GM12878 (cell line): ENCODE measurements around the gene PRRC2A. TPM values are rescaled to one million over a fixed set of nuclear protein-coding genes. Genes with fewer than 3 reads are reported as not detected.

Experiments
- ATAC-seq: fragments of 200-7000 bp; cut with Tn5 transposase; 3 replicates; pipeline ENCODE4 v1.9.1; 2020; ENCODE audit warnings: mild to moderate bottlenecking, moderate library complexity
- BruUV-seq: library from RNA; stranded (reverse); fragments of 400-500 nt; replicated peaks from 2 replicates; lab custom pipeline; 2021; lab: Mats Ljungman, UMichigan
- CTCF ChIA-PET: fragments of 300-600 bp; sonication (Branson Sonifier 250); formaldehyde crosslinking; extraction: SDS; loops from one replicate; lab custom pipeline; 2021; ENCODE audit warnings: inconsistent platforms; lab: Yijun Ruan, JAX
- POLR2A ChIA-PET: fragments of 350-600 bp; formaldehyde crosslinking; extraction: SDS; loops from one replicate; lab custom pipeline; 2021; ENCODE audit warnings: inconsistent platforms; lab: Charles Lee
- RAD21 ChIA-PET: fragments of 300-600 bp; sonication (Branson Sonifier 250); formaldehyde crosslinking; loops from one replicate; lab custom pipeline; 2023; ENCODE audit warnings: antibody characterized with exemption; ENCODE audit not compliant: unreplicated experiment; lab: Charles Lee
- SMC1A ChIA-PET: fragments of 300-600 bp; sonication (Branson Sonifier 250); formaldehyde crosslinking; loops from one replicate; lab custom pipeline; 2023; ENCODE audit not compliant: unreplicated experiment, uncharacterized antibody; lab: Charles Lee
- DNase-seq: peaks from one replicate; pipeline ENCODE4 v3.0.0-alpha.2; 2011; ENCODE audit warnings: low read depth, low spot score
- FAIRE-seq: peaks from 3 replicates; lab custom pipeline; 2011; peaks lifted over from hg19 to GRCh38; lab: Jason Lieb, UNC
- H2AFZ ChIP-seq: 2 replicates; pipeline ENCODE4 v1.6.0; 2011; ENCODE audit warnings: low read depth, low read length, control low read depth; ENCODE audit not compliant: control insufficient read depth
- H3K27ac ChIP-seq: 2 replicates; pipeline ENCODE4 v1.5.1; 2011; ENCODE audit warnings: control low read depth; ENCODE audit not compliant: control insufficient read depth, insufficient read depth
- H3K27me3 ChIP-seq, 2 experiments: replicated peaks in 1 of 2; 2 replicates each; pipeline versions ENCODE4 v1.6.0 to v1.6.1; 2011; ENCODE audit warnings: low read length in 1 of 2; ENCODE audit not compliant: control insufficient read depth in 2 of 2, insufficient read depth in 2 of 2
- H3K36me3 ChIP-seq, 2 experiments: 2 replicates each; pipeline ENCODE4 v1.5.1; 2011; ENCODE audit warnings: low read length in 1 of 2; ENCODE audit not compliant: control insufficient read depth in 2 of 2, insufficient read depth in 2 of 2
- H3K4me1 ChIP-seq: 2 replicates; pipeline ENCODE4 v1.6.1; 2011; ENCODE audit warnings: mild to moderate bottlenecking, low read length, moderate library complexity, mixed read lengths; ENCODE audit not compliant: control insufficient read depth, insufficient read depth
- H3K4me2 ChIP-seq: 2 replicates; pipeline ENCODE4 v1.6.0; 2011; ENCODE audit warnings: control low read depth; ENCODE audit not compliant: control insufficient read depth, insufficient read depth
- H3K4me3 ChIP-seq: fragments of 200-600 bp; sonication (generic); 2 replicates; pipeline ENCODE4 v1.5.1; 2016
- H3K79me2 ChIP-seq: 2 replicates; pipeline ENCODE4 v1.6.0; 2011; ENCODE audit warnings: low read length; ENCODE audit not compliant: control insufficient read depth, insufficient read depth
- H3K9ac ChIP-seq: 2 replicates; pipeline ENCODE4 v1.8.0; 2011; ENCODE audit warnings: low read length, control low read depth, mixed read lengths; ENCODE audit not compliant: control insufficient read depth, insufficient read depth
- H3K9me3 ChIP-seq: replicated peaks from 3 replicates; pipeline ENCODE4 v1.5.1; 2011; ENCODE audit warnings: mild to moderate bottlenecking, low read length; ENCODE audit not compliant: control insufficient read depth, insufficient read depth
- H4K20me1 ChIP-seq: 2 replicates; pipeline ENCODE4 v1.6.0; 2011; ENCODE audit not compliant: control insufficient read depth, insufficient read depth
- BMI1 ChIP-seq: fragments of 450-650 bp; IDR thresholded peaks from 2 replicates; pipeline ENCODE4 v1.6.1; 2016; ENCODE audit warnings: mild to moderate bottlenecking, moderate library complexity, borderline replicate concordance
- CBX3 ChIP-seq: fragments of 200-600 bp; sonication (generic); IDR thresholded peaks from 2 replicates; pipeline ENCODE4 v1.6.1; 2016; ENCODE audit warnings: low read depth, borderline replicate concordance
- ETV6 ChIP-seq, 2 experiments: fragments of 450-650 bp in 1 of 2; IDR thresholded peaks in 1 of 2; conservative IDR thresholded peaks in 1 of 2; 2 replicates each; pipeline ENCODE4 v1.6.1; 2014; ENCODE audit warnings: antibody characterized with exemption in 1 of 2, borderline replicate concordance in 1 of 2, low read depth in 1 of 2, mild to moderate bottlenecking in 1 of 2, moderate library complexity in 1 of 2
- HDAC2 ChIP-seq: fragments of 200-600 bp; sonication (generic); IDR thresholded peaks from 2 replicates; pipeline ENCODE4 v1.6.1; 2017
- IKZF1 ChIP-seq: fragments of 450-650 bp; conservative IDR thresholded peaks from 2 replicates; pipeline ENCODE4 v1.6.1; 2017; ENCODE audit warnings: antibody characterized with exemption, mild to moderate bottlenecking
- KLF5 ChIP-seq: fragments of 450-650 bp; IDR thresholded peaks from 2 replicates; pipeline ENCODE4 v1.6.1; 2014; ENCODE audit warnings: mild to moderate bottlenecking; ENCODE audit not compliant: partially characterized antibody
- MEF2B ChIP-seq: fragments of 450-650 bp; IDR thresholded peaks from 2 replicates; pipeline ENCODE4 v1.6.1; 2018; ENCODE audit warnings: mild to moderate bottlenecking, moderate library complexity; ENCODE audit not compliant: partially characterized antibody, poor library complexity, severe bottlenecking
- MTA3 ChIP-seq: IDR thresholded peaks from 2 replicates; pipeline ENCODE4 v1.6.1; 2012; ENCODE audit warnings: low read length, inconsistent platforms, borderline replicate concordance
- NR2F1 ChIP-seq: fragments of 450-650 bp; conservative IDR thresholded peaks from 2 replicates; pipeline ENCODE4 v1.6.1; 2017; ENCODE audit warnings: mild to moderate bottlenecking
- PAX5 ChIP-seq: IDR thresholded peaks from 2 replicates; pipeline ENCODE4 v1.6.1; 2011; ENCODE audit warnings: low read depth, low read length, borderline replicate concordance
- RFX5 ChIP-seq: IDR thresholded peaks from 2 replicates; pipeline ENCODE4 v1.6.1; 2011; ENCODE audit warnings: low read depth, low read length, improper control_type of control experiment
- RUNX3 ChIP-seq: IDR thresholded peaks from 2 replicates; pipeline ENCODE4 v1.6.1; 2012; ENCODE audit warnings: low read length, inconsistent platforms
- TARDBP ChIP-seq: IDR thresholded peaks from 2 replicates; pipeline ENCODE4 v1.6.1; 2016; ENCODE audit warnings: borderline replicate concordance
- ZSCAN29 ChIP-seq: fragments of 450-650 bp; IDR thresholded peaks from 2 replicates; pipeline ENCODE4 v1.6.1; 2017; ENCODE audit warnings: mild to moderate bottlenecking, moderate library complexity
- WGBS: methylation state at CpG from one replicate; pipeline ENCODE4 v1.1.6; 2016; ENCODE audit warnings: low lambda C conversion rate; ENCODE audit not compliant: insufficient replicate concordance, insufficient coverage; ENCODE audit errors: missing lambda C conversion rate; 5-methylcytosine and 5-hydroxymethylcytosine counted together
- in situ Hi-C: fragments of 300-500 bp; cut with MboI; formaldehyde crosslinking; loops from 9 replicates; pipeline ENCODE4 v1.14.3; 2018; ENCODE audit warnings: mixed read lengths
- intact Hi-C: fragments of 100-400 bp; cut with micrococcal nuclease; formaldehyde crosslinking; loops from one replicate; pipeline ENCODE4 v1.14.2; 2022; ENCODE audit not compliant: unreplicated experiment
- polyA plus RNA-seq, 11 experiments: library from polyadenylated mRNA; depleted of rRNA in 4 of 11; unstranded in 6 of 11; stranded (reverse) in 5 of 11; fragments of >200 nt; fragmentation: Nextera tagmentation in 4 of 11; fragmentation: Illumina TruSeq in 1 of 11; extraction: Ambion mirVana in 4 of 11; extraction: Trizol in 1 of 11; gene quantifications; 1 replicate in 1 of 11; 2 replicates in 10 of 11; pipeline versions ENCODE4 v1.2.1 to v1.2.3, GENCODE V29; 2011 to 2016; ENCODE audit warnings: inconsistent platforms in 2 of 11, missing spikeins in 2 of 11, low read depth in 1 of 11
- total RNA-seq, 4 experiments: library from RNA; depleted of rRNA in 3 of 4; stranded (reverse); fragments of >200 nt in 3 of 4; fragmentation: Illumina TruSeq in 1 of 4; extraction: Trizol in 1 of 4; gene quantifications; 2 replicates each; pipeline versions ENCODE4 v1.2.1 to v1.2.3, GENCODE V29; 2013 to 2021
- TF ChIP-seq, protein P1 (sequence below): IDR thresholded peaks from 2 replicates; pipeline ENCODE4 v1.6.1; 2011; ENCODE audit warnings: low read depth, low read length, improper control_type of control experiment, borderline replicate concordance
- TF ChIP-seq, protein P2 (sequence below): IDR thresholded peaks from 2 replicates; pipeline ENCODE4 v1.6.1; 2012; ENCODE audit warnings: mild to moderate bottlenecking, low read depth, low read length

Gene PRRC2A
- total and polyA plus RNA-seq, 10 of the 15 experiments (the other 5 are each of a cell fraction or from before 2014, with no cell fraction given), result 0.40 to 244 (median 61.3) TPM

DNA sequence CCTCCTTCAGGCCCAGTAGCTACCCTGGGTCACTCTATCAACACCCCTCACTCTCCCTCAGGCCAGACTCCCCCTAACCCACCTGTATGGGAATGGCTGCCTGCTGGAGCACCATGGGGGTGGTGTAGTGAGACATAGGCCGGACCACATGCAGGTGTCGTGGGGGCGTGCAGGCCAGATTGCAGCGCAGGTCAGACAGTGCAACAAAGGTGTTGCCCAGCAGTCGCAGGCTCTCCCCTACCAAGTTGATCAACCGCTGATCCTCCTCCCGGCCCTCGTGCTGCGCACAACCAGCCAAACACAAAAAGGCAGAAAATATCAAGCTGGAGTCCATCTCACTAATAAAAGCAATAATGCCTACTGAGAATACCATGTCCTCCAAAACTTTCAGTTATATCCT is 24.8 kb downstream of the PRRC2A start:
- no peaks in the 10 kb centered on the region for H3K9me3 ChIP-seq
- H3K4me2 ChIP-seq, result no peak overlapping the region
- FAIRE-seq, result no peak
- H2AFZ ChIP-seq, result no peak overlapping the region
- 99% methylated on average over 9 of the region's 9 CpGs for WGBS
- intact Hi-C loops (no loop called here), in situ Hi-C loops (no loop called here)
- no peaks in the 10 kb centered on the region for H3K4me1 ChIP-seq
- CTCF ChIA-PET, result no interaction called here
- POLR2A ChIA-PET, result interaction anchor here (0.6 kb wide), 1 partner anchor 497 kb away, joined by 4 read pairs; no protein-coding TSS in a partner anchor
- BruUV-seq, result no TSS peak
- RAD21 ChIA-PET, result no interaction called here
- H4K20me1 ChIP-seq, result no peaks in the 10 kb centered on the region; the same call in 1 of the 2 replicates
- peaks cover 40 to 52% of the 10 kb centered on the region in 2 experiments for H3K36me3 ChIP-seq
- TF ChIP-seq KLF5 (no peak), RUNX3 (no peak), IKZF1 (no peak), RFX5 (no peak), ZSCAN29 (no peak), CBX3 (no peak), MTA3 (no peak), ETV6 (conservative IDR thresholded peaks at IDR 0.05 in 1 of 2, IDR thresholded peaks at IDR 0.05 in 1 of 2; ENCODE audit: borderline replicate concordance in 1 of 2, low read depth in 1 of 2) (no peak), HDAC2 (no peak), BMI1 (no peak), MEF2B (no peak), PAX5 (no peak), TARDBP (no peak), NR2F1 (no peak)
- TF ChIP-seq, protein P1, sequence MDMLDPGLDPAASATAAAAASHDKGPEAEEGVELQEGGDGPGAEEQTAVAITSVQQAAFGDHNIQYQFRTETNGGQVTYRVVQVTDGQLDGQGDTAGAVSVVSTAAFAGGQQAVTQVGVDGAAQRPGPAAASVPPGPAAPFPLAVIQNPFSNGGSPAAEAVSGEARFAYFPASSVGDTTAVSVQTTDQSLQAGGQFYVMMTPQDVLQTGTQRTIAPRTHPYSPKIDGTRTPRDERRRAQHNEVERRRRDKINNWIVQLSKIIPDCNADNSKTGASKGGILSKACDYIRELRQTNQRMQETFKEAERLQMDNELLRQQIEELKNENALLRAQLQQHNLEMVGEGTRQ, result no peak
- TF ChIP-seq, protein P2, sequence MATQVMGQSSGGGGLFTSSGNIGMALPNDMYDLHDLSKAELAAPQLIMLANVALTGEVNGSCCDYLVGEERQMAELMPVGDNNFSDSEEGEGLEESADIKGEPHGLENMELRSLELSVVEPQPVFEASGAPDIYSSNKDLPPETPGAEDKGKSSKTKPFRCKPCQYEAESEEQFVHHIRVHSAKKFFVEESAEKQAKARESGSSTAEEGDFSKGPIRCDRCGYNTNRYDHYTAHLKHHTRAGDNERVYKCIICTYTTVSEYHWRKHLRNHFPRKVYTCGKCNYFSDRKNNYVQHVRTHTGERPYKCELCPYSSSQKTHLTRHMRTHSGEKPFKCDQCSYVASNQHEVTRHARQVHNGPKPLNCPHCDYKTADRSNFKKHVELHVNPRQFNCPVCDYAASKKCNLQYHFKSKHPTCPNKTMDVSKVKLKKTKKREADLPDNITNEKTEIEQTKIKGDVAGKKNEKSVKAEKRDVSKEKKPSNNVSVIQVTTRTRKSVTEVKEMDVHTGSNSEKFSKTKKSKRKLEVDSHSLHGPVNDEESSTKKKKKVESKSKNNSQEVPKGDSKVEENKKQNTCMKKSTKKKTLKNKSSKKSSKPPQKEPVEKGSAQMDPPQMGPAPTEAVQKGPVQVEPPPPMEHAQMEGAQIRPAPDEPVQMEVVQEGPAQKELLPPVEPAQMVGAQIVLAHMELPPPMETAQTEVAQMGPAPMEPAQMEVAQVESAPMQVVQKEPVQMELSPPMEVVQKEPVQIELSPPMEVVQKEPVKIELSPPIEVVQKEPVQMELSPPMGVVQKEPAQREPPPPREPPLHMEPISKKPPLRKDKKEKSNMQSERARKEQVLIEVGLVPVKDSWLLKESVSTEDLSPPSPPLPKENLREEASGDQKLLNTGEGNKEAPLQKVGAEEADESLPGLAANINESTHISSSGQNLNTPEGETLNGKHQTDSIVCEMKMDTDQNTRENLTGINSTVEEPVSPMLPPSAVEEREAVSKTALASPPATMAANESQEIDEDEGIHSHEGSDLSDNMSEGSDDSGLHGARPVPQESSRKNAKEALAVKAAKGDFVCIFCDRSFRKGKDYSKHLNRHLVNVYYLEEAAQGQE, result no peak
- TF ChIP-seq, all 136 proteins: peak for 0
- ATAC-seq (no peak), DNase-seq (no peak)
- Histone ChIP-seq H3K4me3 (no peak overlapping the region), H3K79me2 (peaks cover 13% of the 10 kb centered on the region), H3K27ac (no peak overlapping the region), H3K9ac (no peak overlapping the region), H3K27me3 (no peaks in the 10 kb centered on the region)
- SMC1A ChIA-PET, result no interaction called here
